ENCODE measurements around the gene NTSR1. TPM values are rescaled to one million over a fixed set of nuclear protein-coding genes. Genes with fewer than 3 reads are reported as not detected.

The NTSR1 gene
- total and polyA plus RNA-seq, 11 donors: 0.01 to 0.32 (median 0.07) TPM; not detected in 7

GRCh38 chr20:62689861-62690260, 18.8 kb upstream of the NTSR1 start:
- H3K36me3 ChIP-seq: no peaks in the 10 kb centered on the region
- DNase-seq: no peak
- no peak overlapping the region for H3K4me3 ChIP-seq
- no peak for TF ChIP-seq CTCF (IDR thresholded peaks at IDR 0.05)
- no peak for TF ChIP-seq POLR2A (IDR thresholded peaks at IDR 0.05)
- 87 to 93% (median 88%) methylated on average over 11 to 17 of the region's 17 CpGs for WGBS, 4 donors
- intact Hi-C loops (cut with DNase I): no loop called here
- no peak overlapping the region for H3K27ac ChIP-seq
- H3K27me3 ChIP-seq: peaks cover 0 to 41% (median 13%) of the 10 kb centered on the region in 9 donors
- no peak for ATAC-seq
- H3K9me3 ChIP-seq: no peaks in the 10 kb centered on the region
- H3K4me1 ChIP-seq: peaks cover 0 to 12% (median 0%) of the 10 kb centered on the region in 12 donors

- TF ChIP-seq CTCF (IDR thresholded peaks at IDR 0.05): no peak
- TF ChIP-seq POLR2A (IDR thresholded peaks at IDR 0.05): no peak
- no peak overlapping the region for H3K4me3 ChIP-seq
- DNase-seq: no peak
- no peaks in the 10 kb centered on the region for H3K9me3 ChIP-seq
- peaks cover 0 to 38% (median 10%) of the 10 kb centered on the region in 9 donors for H3K27me3 ChIP-seq
- H3K27ac ChIP-seq: no peak overlapping the region
- no peaks in the 10 kb centered on the region for H3K36me3 ChIP-seq
- intact Hi-C loops (cut with DNase I): no loop called here
- H3K4me1 ChIP-seq: peaks cover 0 to 12% (median 0%) of the 10 kb centered on the region in 12 donors
- WGBS, 4 donors: 86 to 90% (median 87%) methylated on average over 17 of the region's 17 CpGs
- no peak for ATAC-seq
These were observed 18.3 kb upstream of the NTSR1 start for GRCh38 chr20:62690261-62690820.

- no peak for DNase-seq
- Histone ChIP-seq H3K36me3 (no peaks in the 10 kb centered on the region), H3K4me1 (peaks cover 0 to 3% (median 0%) of the 10 kb centered on the region in 12 donors), H3K27ac (no peak overlapping the region), H3K4me3 (no peak overlapping the region), H3K27me3 (peaks cover 0 to 30% (median 6%) of the 10 kb centered on the region in 9 donors), H3K9me3 (no peaks in the 10 kb centered on the region)
- WGBS, 4 donors: 72 to 84% (median 76%) methylated on average over 15 of the region's 15 CpGs
- TF ChIP-seq POLR2A (IDR thresholded peaks at IDR 0.05) (no peak), CTCF (IDR thresholded peaks at IDR 0.05) (no peak)
- intact Hi-C loops (cut with DNase I): no loop called here
- ATAC-seq: no peak
These were observed 17.1 kb upstream of the NTSR1 start for GRCh38 chr20:62691487-62691886.

- WGBS, 4 donors: 77 to 90% (median 80%) methylated on average over 6 to 8 of the region's 8 CpGs
- DNase-seq (no peak), ATAC-seq (no peak)
- Histone ChIP-seq H3K27ac (no peak overlapping the region), H3K4me3 (no peak overlapping the region), H3K36me3 (no peaks in the 10 kb centered on the region), H3K4me1 (no peaks in the 10 kb centered on the region), H3K9me3 (no peaks in the 10 kb centered on the region), H3K27me3 (peaks cover 0 to 30% (median 6%) of the 10 kb centered on the region in 9 donors)
- TF ChIP-seq POLR2A (IDR thresholded peaks at IDR 0.05) (no peak), CTCF (IDR thresholded peaks at IDR 0.05) (no peak)
- intact Hi-C loops (cut with DNase I): no loop called here
These were observed 16.5 kb upstream of the NTSR1 start for GRCh38 chr20:62692176-62692575.

Measured in heart left ventricle (tissue), 16 donors.